HL-60 (cell line): ENCODE measurements around the gene PRDM16.

ENCODE experiments used
- GABPA ChIP-seq: IDR thresholded peaks from 2 replicates; pipeline ENCODE4 v1.6.1; 2012; ENCODE audit warnings: low read depth
- POLR2AphosphoS5 ChIP-seq: IDR thresholded peaks from 2 replicates; pipeline ENCODE4 v1.6.1; 2012; ENCODE audit warnings: low read depth
- SPI1 ChIP-seq: IDR thresholded peaks from 2 replicates; pipeline ENCODE4 v1.6.1; 2012; ENCODE audit warnings: low read depth, mild to moderate bottlenecking, borderline replicate concordance
- TF ChIP-seq, protein P1 (sequence below): IDR thresholded peaks from one replicate; pipeline ENCODE4 v1.5.1; 2011; ENCODE audit warnings: low read length, control low read depth, inconsistent platforms; ENCODE audit not compliant: insufficient read depth

DNA sequence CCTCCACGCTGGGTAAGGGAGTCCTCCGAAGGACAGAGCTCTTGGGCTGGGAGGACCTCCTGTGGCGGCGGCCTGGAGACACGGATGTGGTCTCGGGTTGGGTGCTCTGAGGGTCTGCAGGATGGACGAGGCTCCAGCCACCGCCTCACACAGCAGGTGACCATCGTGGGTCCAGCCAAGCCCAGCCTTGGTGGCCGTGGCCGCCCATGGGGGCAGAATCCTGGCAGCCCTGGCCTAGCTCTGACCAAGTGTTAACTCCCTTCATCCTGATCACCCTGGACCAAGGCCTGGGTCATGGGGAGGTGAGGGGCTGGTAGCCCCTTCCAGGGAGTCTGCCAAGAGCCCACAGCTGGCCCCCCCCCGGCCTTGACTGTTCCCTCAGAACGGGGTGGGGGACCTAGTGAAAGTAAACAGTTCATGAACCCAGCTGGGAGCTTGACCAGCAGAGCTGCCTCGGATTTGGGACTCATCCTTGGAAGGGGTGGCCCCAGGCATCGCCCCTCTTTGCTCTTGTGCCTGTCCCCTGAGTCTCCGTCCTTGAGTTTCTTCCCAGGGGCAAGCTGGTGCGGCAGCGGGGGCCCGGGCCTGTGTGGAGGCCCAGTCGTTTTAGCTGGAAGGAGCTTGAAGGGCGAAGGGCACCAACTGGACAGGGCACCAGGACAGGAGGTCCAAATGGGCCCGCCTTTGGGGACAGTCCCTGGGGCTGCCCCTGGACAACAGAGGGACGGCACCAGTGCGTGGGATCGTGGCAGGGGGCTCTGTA lies 403.3 kb downstream of the PRDM16 start:
- TF ChIP-seq, protein P1, sequence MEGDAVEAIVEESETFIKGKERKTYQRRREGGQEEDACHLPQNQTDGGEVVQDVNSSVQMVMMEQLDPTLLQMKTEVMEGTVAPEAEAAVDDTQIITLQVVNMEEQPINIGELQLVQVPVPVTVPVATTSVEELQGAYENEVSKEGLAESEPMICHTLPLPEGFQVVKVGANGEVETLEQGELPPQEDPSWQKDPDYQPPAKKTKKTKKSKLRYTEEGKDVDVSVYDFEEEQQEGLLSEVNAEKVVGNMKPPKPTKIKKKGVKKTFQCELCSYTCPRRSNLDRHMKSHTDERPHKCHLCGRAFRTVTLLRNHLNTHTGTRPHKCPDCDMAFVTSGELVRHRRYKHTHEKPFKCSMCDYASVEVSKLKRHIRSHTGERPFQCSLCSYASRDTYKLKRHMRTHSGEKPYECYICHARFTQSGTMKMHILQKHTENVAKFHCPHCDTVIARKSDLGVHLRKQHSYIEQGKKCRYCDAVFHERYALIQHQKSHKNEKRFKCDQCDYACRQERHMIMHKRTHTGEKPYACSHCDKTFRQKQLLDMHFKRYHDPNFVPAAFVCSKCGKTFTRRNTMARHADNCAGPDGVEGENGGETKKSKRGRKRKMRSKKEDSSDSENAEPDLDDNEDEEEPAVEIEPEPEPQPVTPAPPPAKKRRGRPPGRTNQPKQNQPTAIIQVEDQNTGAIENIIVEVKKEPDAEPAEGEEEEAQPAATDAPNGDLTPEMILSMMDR, result no peak
- TF ChIP-seq GABPA (no peak), SPI1 (no peak), POLR2AphosphoS5 (no peak)
